Liver (tissue), 9 donors: Measurements from ENCODE around the gene PEX11G. TPM values are rescaled to one million over a fixed set of nuclear protein-coding genes. Genes with fewer than 3 reads are reported as not detected.

ENCODE experiments used
- DNase-seq: peaks from one replicate; pipeline ENCODE4 v3.0.0-alpha.2; 2017; ENCODE audit warnings: low spot score
- H3K27ac ChIP-seq, 2 donors: one replicate each; pipeline ENCODE4 v1.7.0; 2013; ENCODE audit warnings: inconsistent platforms in 2 of 2, low read length in 2 of 2, control low read depth in 1 of 2, low read depth in 1 of 2, mild to moderate bottlenecking in 1 of 2
- H3K27me3 ChIP-seq, 4 donors: one replicate each; pipeline versions ENCODE4 v1.6.1 to v1.7.0; 2013; ENCODE audit warnings: low read length in 3 of 4, inconsistent platforms in 1 of 4, mild to moderate bottlenecking in 1 of 4, moderate library complexity in 1 of 4; ENCODE audit not compliant: control insufficient read depth in 4 of 4, insufficient read depth in 4 of 4
- H3K36me3 ChIP-seq, 4 donors: one replicate each; pipeline versions ENCODE4 v1.6.1 to v1.7.0; 2013; ENCODE audit warnings: low read length in 3 of 4, mild to moderate bottlenecking in 3 of 4, low read depth in 1 of 4, moderate library complexity in 1 of 4; ENCODE audit not compliant: control insufficient read depth in 4 of 4, insufficient read depth in 3 of 4
- H3K4me1 ChIP-seq, 4 donors: one replicate each; pipeline versions ENCODE4 v1.6.1 to v1.7.0; 2013; ENCODE audit warnings: low read length in 3 of 4, mild to moderate bottlenecking in 3 of 4, moderate library complexity in 1 of 4; ENCODE audit not compliant: control insufficient read depth in 4 of 4, insufficient read depth in 4 of 4
- H3K4me3 ChIP-seq, 3 donors: one replicate each; pipeline versions ENCODE4 v1.6.1 to v1.7.0; 2013; ENCODE audit warnings: low read length in 3 of 3, control low read depth in 1 of 3, low read depth in 1 of 3, mild to moderate bottlenecking in 1 of 3
- H3K9ac ChIP-seq, 2 donors: one replicate each; pipeline ENCODE4 v1.7.0; 2013; ENCODE audit warnings: low read length in 2 of 2, mild to moderate bottlenecking in 2 of 2, moderate library complexity in 2 of 2, control low read depth in 1 of 2, low read depth in 1 of 2
- H3K9me3 ChIP-seq, 4 donors: one replicate each; pipeline versions ENCODE4 v1.6.1 to v1.7.0; 2013; ENCODE audit warnings: low read length in 3 of 4; ENCODE audit not compliant: control insufficient read depth in 4 of 4
- ATF3 ChIP-seq: IDR thresholded peaks from 2 replicates; pipeline ENCODE4 v1.6.1; 2016; ENCODE audit warnings: antibody characterized with exemption
- CTCF ChIP-seq: fragments of 150-350 bp; IDR thresholded peaks from 2 replicates; pipeline ENCODE4 v1.5.1; 2017; ENCODE audit warnings: improper control_type of control experiment, low read depth, low read length; ENCODE audit not compliant: missing input control
- EGR1 ChIP-seq, 2 donors: IDR thresholded peaks; 2 replicates each; pipeline ENCODE4 v1.6.1; 2016 to 2018; ENCODE audit warnings: antibody characterized with exemption in 2 of 2, low read depth in 2 of 2
- FOXA1 ChIP-seq: IDR thresholded peaks from 2 replicates; pipeline ENCODE4 v1.6.1; 2016; ENCODE audit warnings: antibody characterized with exemption
- FOXA2 ChIP-seq: IDR thresholded peaks from 2 replicates; pipeline ENCODE4 v1.6.1; 2016; ENCODE audit warnings: antibody characterized with exemption
- HNF4A ChIP-seq, 2 donors: conservative IDR thresholded peaks; 2 replicates each; pipeline ENCODE4 v1.6.1; 2016; ENCODE audit warnings: antibody characterized with exemption in 2 of 2, mild to moderate bottlenecking in 2 of 2
- HNF4G ChIP-seq: IDR thresholded peaks from 2 replicates; pipeline ENCODE4 v1.6.1; 2016; ENCODE audit warnings: antibody characterized with exemption
- JUND ChIP-seq, 2 donors: IDR thresholded peaks; 2 replicates each; pipeline ENCODE4 v1.6.1; 2016; ENCODE audit warnings: antibody characterized with exemption in 2 of 2
- MAX ChIP-seq: IDR thresholded peaks from 2 replicates; pipeline ENCODE4 v1.6.1; 2016; ENCODE audit warnings: antibody characterized with exemption
- NR2F2 ChIP-seq: IDR thresholded peaks from 2 replicates; pipeline ENCODE4 v1.6.1; 2016; ENCODE audit warnings: antibody characterized with exemption
- RAD21 ChIP-seq, 2 donors: IDR thresholded peaks; 2 replicates each; pipeline ENCODE4 v1.6.1; 2016; ENCODE audit warnings: antibody characterized with exemption in 2 of 2, mild to moderate bottlenecking in 2 of 2
- RXRA ChIP-seq, 2 donors: IDR thresholded peaks; 2 replicates each; pipeline ENCODE4 v1.6.1; 2017 to 2018; ENCODE audit warnings: antibody characterized with exemption in 2 of 2, mild to moderate bottlenecking in 1 of 2
- SP1 ChIP-seq: IDR thresholded peaks from 2 replicates; pipeline ENCODE4 v1.6.1; 2018; ENCODE audit warnings: antibody characterized with exemption, mild to moderate bottlenecking
- TAF1 ChIP-seq: conservative IDR thresholded peaks from 2 replicates; pipeline ENCODE4 v1.6.1; 2016; ENCODE audit warnings: antibody characterized with exemption, mild to moderate bottlenecking
- YY1 ChIP-seq: IDR thresholded peaks from 2 replicates; pipeline ENCODE4 v1.6.1; 2016; ENCODE audit warnings: antibody characterized with exemption, mild to moderate bottlenecking
- WGBS: extraction: QIAGEN DNeasy Blood & Tissue Kit; methylation state at CpG from one replicate; pipeline ENCODE4 v1.1.7; 2013; 5-methylcytosine and 5-hydroxymethylcytosine counted together
- polyA plus RNA-seq, 2 donors: library from polyadenylated mRNA; stranded (reverse) in 1 of 2; unstranded in 1 of 2; fragments of 200-250 nt in 1 of 2; fragments of >200 nt in 1 of 2; fragmentation: Nextera tagmentation in 1 of 2; extraction: Ambion mirVana in 1 of 2; gene quantifications; one replicate each; pipeline versions ENCODE4 v1.2.1 to v1.2.3, GENCODE V29; 2013 to 2015
- total RNA-seq, 2 donors: library from RNA; depleted of rRNA; stranded (reverse); fragments of >200 nt; gene quantifications; one replicate each; pipeline ENCODE4 v1.2.3, GENCODE V29; 2014
- TF ChIP-seq, protein P1 (sequence below): IDR thresholded peaks from 2 replicates; pipeline ENCODE4 v1.6.1; 2016; ENCODE audit warnings: antibody characterized with exemption, mild to moderate bottlenecking
- donor health status: healthy.
- donor health status: healthy.
- donor health status: healthy.
- donor health status: healthy.
- donor health status: healthy.

PEX11G gene
- total and polyA plus RNA-seq, 4 donors: 1.9 to 10.9 (median 8.2) TPM

GRCh38 chr19:7516333-7516732, 27.5 kb upstream of the PEX11G start:
- Histone ChIP-seq H3K4me1 (peaks cover 6 to 33% (median 26%) of the 10 kb centered on the region in 4 donors), H3K36me3 (peaks cover 0 to 3% (median 0%) of the 10 kb centered on the region in 4 donors), H3K9ac (peak overlapping the region; percentile 78 to 83), H3K27me3 (no peaks in the 10 kb centered on the region), H3K9me3 (no peaks in the 10 kb centered on the region), H3K4me3 (peak overlapping the region; percentile 54 to 73 (median 62)), H3K27ac (peak overlapping the region; percentile 42 to 60)
- 3% methylated on average over 28 of the region's 28 CpGs for WGBS
- DNase-seq: no peak
- TF ChIP-seq, protein P1, sequence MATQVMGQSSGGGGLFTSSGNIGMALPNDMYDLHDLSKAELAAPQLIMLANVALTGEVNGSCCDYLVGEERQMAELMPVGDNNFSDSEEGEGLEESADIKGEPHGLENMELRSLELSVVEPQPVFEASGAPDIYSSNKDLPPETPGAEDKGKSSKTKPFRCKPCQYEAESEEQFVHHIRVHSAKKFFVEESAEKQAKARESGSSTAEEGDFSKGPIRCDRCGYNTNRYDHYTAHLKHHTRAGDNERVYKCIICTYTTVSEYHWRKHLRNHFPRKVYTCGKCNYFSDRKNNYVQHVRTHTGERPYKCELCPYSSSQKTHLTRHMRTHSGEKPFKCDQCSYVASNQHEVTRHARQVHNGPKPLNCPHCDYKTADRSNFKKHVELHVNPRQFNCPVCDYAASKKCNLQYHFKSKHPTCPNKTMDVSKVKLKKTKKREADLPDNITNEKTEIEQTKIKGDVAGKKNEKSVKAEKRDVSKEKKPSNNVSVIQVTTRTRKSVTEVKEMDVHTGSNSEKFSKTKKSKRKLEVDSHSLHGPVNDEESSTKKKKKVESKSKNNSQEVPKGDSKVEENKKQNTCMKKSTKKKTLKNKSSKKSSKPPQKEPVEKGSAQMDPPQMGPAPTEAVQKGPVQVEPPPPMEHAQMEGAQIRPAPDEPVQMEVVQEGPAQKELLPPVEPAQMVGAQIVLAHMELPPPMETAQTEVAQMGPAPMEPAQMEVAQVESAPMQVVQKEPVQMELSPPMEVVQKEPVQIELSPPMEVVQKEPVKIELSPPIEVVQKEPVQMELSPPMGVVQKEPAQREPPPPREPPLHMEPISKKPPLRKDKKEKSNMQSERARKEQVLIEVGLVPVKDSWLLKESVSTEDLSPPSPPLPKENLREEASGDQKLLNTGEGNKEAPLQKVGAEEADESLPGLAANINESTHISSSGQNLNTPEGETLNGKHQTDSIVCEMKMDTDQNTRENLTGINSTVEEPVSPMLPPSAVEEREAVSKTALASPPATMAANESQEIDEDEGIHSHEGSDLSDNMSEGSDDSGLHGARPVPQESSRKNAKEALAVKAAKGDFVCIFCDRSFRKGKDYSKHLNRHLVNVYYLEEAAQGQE: no peak
- TF ChIP-seq FOXA2: no peak
- no peak for TF ChIP-seq ATF3
- TF ChIP-seq FOXA1: no peak
- TF ChIP-seq JUND (IDR thresholded peaks at IDR 0.05): no peak
- no peak for TF ChIP-seq SP1
- no peak for TF ChIP-seq TAF1
- no peak for TF ChIP-seq CTCF
- no peak for TF ChIP-seq RAD21 (IDR thresholded peaks at IDR 0.05)
- TF ChIP-seq NR2F2: no peak
- TF ChIP-seq HNF4G: no peak
- no peak for TF ChIP-seq EGR1 (IDR thresholded peaks at IDR 0.05; ENCODE audit: low read depth in 2 of 2)
- TF ChIP-seq YY1: no peak
- TF ChIP-seq HNF4A (conservative IDR thresholded peaks at IDR 0.05): no peak
- TF ChIP-seq MAX: no peak
- TF ChIP-seq RXRA (IDR thresholded peaks at IDR 0.05): no peak

- TF ChIP-seq MAX (no peak), EGR1 (IDR thresholded peaks at IDR 0.05; ENCODE audit: low read depth in 2 of 2) (no peak), CTCF (no peak), ATF3 (no peak), YY1 (no peak), RAD21 (IDR thresholded peaks at IDR 0.05) (no peak), RXRA (IDR thresholded peaks at IDR 0.05) (no peak), JUND (IDR thresholded peaks at IDR 0.05) (no peak)
- Histone ChIP-seq H3K4me1 (peaks cover 5 to 27% (median 19%) of the 10 kb centered on the region in 4 donors), H3K36me3 (peaks cover 0 to 3% (median 0%) of the 10 kb centered on the region in 4 donors), H3K9ac (peak within 1 kb of the TSS; percentile 78 to 83), H3K9me3 (no peaks in the 10 kb centered on the region), H3K27ac (peak within 1 kb of the TSS; percentile 60 to 63), H3K27me3 (no peaks in the 10 kb centered on the region), H3K4me3 (peak within 1 kb of the TSS; percentile 54 to 73 (median 62))
- peak; percentile 56 for DNase-seq
- 2% methylated on average over 33 of the region's 33 CpGs for WGBS
Measured at GRCh38 chr19:7515645-7516151, 26.9 kb upstream of the PEX11G start, which contains the start of gene ZNF358. ZNF358 (plus strand) TSS chr19:7516103; CDS start chr19:7519243, 3,140 bp downstream.
